NCI-H2107 treated with DMSO at 0.1 percent for 48 hours (cell line): ENCODE results near the gene MAGEB3.

Experiments used
- DNase-seq: peaks from one replicate; lab custom pipeline; 2025; ENCODE audit not compliant: unreplicated experiment; lab: John Stamatoyannopoulos, UW

MAGEB3 gene

DNA sequence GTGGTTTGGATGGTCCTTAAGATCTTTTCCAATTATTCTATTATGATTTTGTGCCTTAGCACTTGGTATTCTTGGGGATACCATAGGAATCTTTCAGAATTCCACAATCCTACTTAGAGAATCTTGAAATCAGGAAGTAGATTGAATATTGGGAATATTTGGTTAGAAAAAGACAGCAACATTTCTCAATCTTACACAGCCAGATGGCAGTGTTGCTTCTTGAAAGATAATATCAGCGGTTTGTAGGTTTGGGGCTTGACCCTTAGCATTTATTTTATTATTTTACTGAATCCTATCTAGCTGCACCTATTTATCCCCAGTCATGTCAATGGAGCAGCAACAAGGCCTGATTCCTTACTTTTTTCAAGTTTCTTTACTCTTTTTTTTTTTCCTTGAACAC is 45.0 kb downstream of the MAGEB3 start:
- DNase-seq: no peak

DNA sequence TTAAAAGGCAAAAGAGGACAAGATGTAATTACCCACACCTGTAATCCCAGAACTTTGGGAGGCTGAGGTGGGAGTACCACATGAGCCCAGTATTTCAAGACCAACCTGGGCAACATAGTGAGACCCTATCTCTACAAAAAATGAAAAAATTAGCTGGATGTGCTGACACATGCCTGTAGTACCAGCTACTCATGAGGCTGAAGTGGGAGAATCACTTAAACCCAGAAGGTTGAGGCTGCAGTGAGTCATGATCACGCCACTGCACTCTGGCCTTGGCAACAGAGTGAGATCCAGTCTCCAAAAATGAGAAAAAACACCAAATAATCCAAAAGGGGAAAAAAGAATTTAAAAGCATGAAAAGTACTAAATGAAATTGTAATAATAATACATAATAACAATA is 47.9 kb downstream of the MAGEB3 start:
- no peak for DNase-seq

DNA sequence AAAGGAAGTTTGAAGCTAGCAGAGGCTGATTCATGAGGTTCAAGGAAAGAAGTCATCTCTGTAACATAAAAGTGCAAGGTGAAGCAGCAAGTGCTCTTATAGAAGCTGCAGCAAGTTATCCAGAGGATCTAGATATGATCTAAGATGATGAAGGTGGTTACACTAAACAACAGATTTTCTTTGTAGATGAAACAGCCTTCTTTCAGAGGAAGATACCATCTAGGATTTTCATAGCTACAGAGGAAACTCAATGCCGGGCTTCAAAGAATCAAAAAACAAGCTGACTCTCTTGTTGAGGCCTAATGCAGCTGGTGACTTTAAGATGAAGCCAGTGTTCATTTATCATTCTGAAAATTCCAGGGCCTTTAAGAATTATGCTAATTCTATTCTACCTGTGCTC is 50.0 kb downstream of the MAGEB3 start:
- DNase-seq: no peak

- no peak for DNase-seq
These were observed 52.1 kb downstream of the MAGEB3 start for GRCh38 chrX:30282527-30282926.

DNA sequence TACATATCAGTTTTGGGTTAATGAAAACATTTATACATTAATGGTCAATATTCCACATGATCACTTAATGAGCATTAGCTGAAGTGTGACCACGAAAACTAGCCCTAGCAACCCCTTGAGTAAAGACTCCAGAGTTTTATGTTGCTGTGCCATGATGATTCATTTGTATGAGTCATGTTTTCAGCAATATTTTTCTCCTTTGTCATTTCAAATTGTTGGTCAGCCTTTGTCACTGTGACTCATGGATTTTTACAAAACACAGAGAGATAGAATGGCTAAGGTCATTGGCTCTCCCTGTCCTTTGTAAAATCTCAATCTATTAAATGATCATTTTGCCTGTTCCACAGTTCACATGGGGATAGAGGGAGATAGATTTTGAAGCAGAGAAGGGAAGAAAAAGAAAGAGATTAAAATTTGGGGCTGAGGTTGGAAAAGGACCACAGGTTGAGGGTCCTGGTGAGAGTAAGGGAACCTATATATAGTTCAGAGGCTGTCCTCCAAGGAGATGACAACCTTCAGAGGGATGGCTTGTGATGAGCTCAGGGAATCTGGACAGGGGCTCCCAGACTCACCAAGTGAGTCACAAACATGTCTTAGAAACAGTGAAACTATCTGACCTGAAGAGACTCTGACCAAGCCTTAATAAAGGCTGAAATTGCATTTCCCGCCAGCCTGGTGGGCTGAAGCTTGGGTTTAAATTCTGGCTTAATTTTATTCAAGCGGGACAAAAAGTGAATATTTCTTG is 53.2 kb downstream of the MAGEB3 start:
- DNase-seq: no peak
